HG03103 (cell line): ENCODE measurements around the gene COG5.

Experiments used
- ATAC-seq: cut with Tn5 transposase; IDR thresholded peaks from one replicate; pipeline ENCODE4 v1.9.1; 2021; ENCODE audit warnings: low read depth; ENCODE audit not compliant: unreplicated experiment

Gene COG5

GRCh38 chr7:107563775-107564552 is at the start of gene COG5, which contains the start of gene DUS4L:
Gene COG5, minus strand, starts transcription at chr7:107563920. Its CDS starts 24 bp downstream, at chr7:107563896.
Gene DUS4L, plus strand, starts transcription at chr7:107563971. Its CDS starts 3,100 bp downstream, at chr7:107567071.
- peak; percentile 94 for ATAC-seq

DNA sequence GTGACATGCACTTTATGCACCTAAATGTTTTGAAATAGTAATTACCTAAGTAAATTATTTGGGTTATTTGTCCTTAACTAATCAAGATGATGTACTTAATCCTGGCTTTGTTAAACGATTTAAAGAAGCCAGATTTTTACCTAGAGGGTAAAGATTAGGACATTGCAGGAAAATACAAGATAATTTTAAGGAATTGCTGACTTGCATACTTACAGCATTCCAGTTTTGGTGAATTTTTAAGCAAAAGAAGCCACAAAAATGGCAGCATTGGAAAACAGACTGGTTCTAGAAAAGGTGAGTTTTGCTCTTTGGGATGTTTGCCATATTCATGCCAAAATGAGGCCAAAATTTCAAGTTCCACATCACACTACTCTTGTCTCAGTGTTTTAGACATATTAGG is 49.7 kb upstream of the COG5 start:
- no peak for ATAC-seq

DNA sequence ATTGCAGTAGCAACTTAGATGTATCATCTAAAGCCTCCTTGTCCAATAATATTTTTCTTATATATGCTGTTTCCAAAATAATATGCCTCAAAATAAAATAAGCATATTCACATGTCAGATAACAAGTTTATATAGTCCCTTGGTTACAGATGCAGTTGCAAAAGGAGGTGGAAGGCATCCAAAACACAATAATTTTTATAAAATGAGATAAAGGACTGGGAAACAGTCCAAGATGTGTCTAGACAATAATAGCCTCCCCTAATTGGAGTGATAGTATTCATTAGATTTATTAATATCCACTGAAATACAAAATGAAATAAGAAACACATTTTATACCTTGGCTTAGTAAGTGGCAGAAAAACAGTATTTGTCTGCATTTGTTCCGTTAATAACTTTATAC is 46.6 kb upstream of the COG5 start:
- no peak for ATAC-seq

- no peak for ATAC-seq
These were observed 46.1 kb upstream of the COG5 start for GRCh38 chr7:107609811-107610261.

DNA sequence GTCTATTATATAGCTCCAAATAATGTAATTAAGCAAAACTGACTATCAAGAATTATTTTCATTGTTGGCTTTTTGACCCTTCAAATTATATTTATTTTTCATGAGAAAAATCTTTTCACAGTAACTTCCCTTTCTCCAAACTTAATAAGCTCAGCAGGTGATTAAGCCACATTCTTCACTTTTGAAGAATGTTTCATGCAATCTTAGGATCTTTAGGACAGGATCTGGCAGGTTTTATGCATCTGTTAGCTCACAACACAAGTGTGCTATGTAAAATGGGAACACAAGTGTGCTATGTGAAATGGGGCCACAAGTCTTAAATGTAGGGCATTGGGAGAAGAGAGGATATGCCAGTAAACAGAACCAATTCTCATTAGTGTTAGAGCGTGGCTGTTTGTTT is 42.6 kb upstream of the COG5 start:
- ATAC-seq, result no peak

DNA sequence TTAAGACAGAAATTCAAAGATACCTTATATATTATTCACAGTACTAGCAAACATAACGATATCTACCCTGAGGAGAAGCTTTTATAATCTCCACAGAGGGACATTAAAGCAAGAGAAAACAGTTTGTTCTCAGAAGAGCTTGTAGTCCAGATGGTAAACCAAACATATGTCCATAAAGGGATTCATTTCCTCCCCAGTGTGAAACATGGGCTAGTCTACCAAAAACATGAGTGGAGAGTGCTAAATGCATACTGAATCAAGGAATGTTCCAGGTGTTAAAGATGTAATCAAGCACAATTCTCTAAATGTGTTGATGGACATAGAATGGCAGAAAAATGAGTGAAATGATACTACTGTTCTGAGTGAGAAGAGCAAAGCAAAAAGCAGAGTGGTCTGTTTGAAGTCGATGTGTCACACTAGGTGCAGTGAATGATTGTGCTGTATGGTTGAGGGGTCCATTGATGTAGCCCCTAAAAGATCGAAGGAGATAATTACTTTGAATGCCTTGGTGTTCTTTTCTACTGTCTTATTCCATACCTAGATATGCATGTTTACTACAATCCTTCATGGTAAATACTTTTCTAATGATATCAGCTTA is 41.6 kb upstream of the COG5 start:
- no peak for ATAC-seq

DNA sequence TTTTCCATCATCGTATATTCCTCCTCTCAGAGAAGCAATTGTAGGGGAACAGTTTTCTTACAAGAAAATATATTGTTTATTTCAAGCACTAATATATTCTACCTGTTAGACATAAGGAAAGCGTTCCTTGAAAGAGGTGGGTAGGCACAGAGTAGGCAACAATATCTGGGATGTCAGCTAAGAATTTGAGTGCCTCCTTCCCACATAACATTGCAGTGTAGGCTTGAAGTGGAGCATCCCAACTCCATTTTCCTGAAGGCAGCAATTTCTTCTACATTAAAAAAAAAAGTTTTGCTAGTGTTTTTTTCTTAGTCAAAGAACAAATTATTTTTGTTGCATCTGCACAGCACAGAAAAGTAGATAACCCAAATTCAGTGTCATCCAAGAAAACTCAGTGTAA is 37.1 kb upstream of the COG5 start:
- no peak for ATAC-seq

GRCh38 chr7:107599262-107599661 is 35.5 kb upstream of the COG5 start:
- ATAC-seq, result no peak

DNA sequence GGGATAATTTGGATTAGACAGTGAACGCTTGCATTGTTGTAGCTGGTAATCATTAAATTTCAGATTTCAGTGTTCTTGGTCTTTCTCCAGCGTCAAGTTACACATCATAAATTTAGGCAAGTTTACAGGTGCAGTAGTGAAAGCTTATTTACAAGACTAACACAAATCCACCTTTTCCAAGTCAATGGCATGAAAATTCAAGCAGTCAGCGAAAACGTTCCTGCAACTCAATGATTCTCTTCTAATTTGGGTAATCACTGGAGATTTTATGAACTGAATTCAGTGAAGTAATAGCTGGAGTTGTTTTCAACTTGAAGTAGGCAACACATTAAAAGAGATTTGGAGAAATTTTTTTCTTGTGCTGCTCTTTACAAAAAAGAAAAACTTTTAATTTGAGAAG is 34.2 kb upstream of the COG5 start:
- ATAC-seq, result no peak

DNA sequence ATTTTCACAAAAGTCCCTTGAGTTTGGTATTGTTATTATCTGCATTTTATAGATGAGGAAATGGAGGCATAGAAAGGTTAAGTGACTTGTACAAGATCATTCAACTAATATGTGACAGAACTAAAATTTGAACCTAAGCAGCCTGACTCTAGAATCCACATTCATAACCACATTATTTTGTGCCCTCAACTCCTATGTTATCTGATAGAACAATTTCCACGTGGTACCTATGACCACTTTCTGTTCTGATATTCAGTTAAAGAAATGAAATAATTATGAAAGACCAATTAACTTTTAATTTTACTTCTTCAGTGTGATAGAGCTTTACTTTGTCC is 33.8 kb upstream of the COG5 start:
- no peak for ATAC-seq

DNA sequence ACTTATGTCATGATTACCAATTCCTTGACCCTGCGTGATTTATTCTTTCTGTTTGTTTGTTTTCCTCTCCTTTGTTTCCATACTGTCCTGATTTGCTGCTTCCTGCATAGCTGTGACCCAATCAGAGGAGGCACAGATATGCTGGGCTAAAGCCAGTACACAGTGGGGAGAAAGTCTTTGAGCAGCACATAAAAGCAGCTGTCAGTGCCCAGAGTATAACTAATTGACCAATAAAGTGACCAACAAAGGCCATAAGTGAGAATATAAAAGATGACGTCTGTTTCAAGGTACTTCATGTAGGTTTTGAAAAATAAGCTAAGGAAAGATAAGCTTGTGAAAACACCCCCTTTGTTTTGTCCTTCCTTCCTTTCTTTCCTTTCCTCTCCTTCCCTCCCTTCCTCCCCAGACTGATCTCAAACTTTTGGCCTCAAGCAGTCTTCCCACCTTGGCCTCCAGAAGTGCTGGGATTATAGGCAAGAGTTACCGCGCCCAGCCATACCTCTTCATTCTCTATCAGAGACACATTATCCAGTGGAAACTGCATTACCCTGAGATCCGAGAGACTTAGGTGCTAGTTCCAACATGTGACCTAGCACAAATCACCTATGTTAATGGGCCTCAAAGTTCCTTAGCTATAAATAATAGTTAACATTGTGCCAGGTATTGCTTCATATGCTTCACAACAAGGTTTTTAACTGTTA is 33.3 kb upstream of the COG5 start:
- ATAC-seq, result no peak

DNA sequence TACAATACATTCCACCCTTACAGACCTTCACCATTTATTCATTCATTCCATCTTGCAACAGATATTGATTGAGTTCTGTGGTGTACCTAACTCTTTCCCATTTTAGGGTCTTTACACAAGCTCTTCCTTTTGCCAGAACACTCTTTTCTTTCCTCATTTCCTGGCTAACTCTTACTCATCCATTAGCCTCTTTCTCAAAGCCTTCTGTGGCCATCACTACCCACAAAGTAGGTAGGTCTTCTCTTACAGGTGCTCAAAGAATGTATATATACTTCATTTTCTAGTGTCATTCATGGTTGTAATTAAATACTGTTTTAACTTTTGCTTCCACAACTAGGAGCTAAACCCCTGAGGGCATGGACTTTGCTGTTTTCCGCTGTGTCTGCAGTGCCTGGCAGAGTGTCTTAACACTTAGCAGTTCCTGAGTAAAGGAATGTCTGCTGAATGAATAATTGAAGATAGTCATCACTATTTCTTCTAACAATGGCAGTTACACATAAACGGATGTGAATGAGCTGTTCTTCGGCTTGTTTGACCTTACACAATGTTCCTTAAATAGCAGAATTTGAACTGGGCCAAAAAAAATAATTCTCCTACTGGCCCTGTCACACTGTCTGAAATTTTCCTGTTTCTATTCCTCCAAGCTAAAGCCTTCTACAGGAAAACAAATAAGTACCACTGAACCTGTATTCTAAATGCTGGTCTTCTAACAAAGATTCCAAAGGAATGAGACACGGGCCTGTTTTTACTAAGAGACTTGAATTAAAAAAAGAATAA is 31.4 kb upstream of the COG5 start:
- ATAC-seq, result no peak

DNA sequence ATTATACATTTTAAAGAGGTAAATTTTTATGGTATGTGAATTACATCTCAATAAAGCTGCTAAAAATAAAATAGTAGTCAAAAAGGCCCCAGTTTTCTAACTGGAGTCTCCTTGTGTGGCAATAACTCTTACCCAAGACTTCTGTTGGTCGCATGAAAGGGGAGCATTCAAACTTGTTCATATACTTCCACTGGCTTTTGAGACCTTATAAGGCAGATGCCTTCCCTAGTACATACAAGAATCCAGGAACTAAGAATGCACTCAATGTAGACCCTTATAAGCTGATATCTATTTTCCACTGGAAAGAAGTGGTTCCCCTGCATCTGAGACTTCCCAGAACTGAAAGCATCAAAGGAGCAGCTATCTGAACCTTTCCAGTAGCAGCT is 29.3 kb upstream of the COG5 start:
- no peak for ATAC-seq

GRCh38 chr7:107592361-107593024 is 28.8 kb upstream of the COG5 start:
- ATAC-seq, result no peak

GRCh38 chr7:107591421-107591820 is 27.7 kb upstream of the COG5 start:
- ATAC-seq, result no peak

DNA sequence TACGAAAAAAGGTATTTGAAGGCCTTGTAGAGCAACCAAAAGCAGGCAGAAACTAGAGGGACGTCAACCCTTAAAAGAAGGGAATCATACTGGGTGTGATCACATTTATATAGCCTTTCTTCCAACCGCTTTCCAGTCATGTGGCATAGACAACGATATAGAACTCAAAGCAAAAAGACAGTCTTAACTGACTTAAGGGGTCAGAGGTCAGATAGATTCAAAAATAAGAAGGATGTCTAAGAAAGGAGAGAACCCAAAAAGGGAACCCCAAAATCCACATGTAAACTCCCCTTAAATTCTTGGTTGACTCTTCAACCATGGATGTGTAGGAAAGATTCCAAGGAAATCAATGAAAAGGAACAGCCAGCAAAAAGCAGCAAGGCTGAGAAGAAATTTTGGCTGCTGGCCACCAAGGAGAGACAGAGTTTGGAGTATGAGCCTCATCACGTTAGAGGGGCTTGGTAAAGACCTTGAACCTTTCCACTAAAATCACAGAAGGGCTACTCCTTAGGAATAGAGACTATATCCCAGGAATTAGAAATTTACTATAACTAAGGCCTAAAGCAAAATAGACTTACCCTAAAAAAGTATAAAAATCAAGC is 24.9 kb upstream of the COG5 start:
- no peak for ATAC-seq

GRCh38 chr7:107584716-107585115 is 21.0 kb upstream of the COG5 start:
- ATAC-seq, result no peak

DNA sequence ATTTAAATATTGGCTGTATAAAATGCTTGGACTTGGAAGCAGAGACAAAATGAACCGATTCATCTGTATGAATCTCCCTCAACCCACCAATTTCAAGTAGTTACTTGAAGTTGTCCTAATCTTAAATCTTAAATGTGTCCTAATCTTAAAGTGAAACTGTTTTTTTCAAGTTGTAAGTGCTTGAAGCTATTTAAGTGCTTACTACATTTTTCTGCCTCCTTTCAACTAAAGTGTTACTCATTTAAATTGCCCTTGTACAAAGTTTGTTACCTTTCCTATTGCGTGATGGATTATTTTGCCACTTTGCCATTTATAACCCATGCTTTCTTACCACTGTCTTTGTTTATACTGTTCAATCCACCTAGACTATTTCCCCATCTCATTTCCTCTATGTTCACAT is 19.2 kb upstream of the COG5 start:
- ATAC-seq, result no peak

- no peak for ATAC-seq
These were observed 17.8 kb upstream of the COG5 start for GRCh38 chr7:107581387-107582013.
